NCI-H1417 treated with DMSO at 0.1 percent for 48 hours (cell line): ENCODE measurements around the gene RPL35.

Experiments
- DNase-seq: peaks from one replicate; lab custom pipeline; 2025; lab: John Stamatoyannopoulos, UW

The RPL35 gene

GRCh38 chr9:124818431-124819281, 43.1 kb downstream of the RPL35 start:
- DNase-seq = no peak

GRCh38 chr9:124815601-124816000, 46.2 kb downstream of the RPL35 start:
- no peak for DNase-seq

GRCh38 chr9:124814164-124814535, 47.6 kb downstream of the RPL35 start:
- no peak for DNase-seq

- no peak for DNase-seq
Observed at GRCh38 chr9:124813501-124814163, 48.1 kb downstream of the RPL35 start.

- no peak for DNase-seq
Observed at GRCh38 chr9:124813041-124813440, 48.7 kb downstream of the RPL35 start.

GRCh38 chr9:124812441-124812876, 49.3 kb downstream of the RPL35 start:
- DNase-seq = no peak

GRCh38 chr9:124810663-124811355, 50.9 kb downstream of the RPL35 start:
- DNase-seq = no peak

- no peak for DNase-seq
Observed at GRCh38 chr9:124809741-124810500, 51.8 kb downstream of the RPL35 start.

GRCh38 chr9:124809211-124809610, 52.5 kb downstream of the RPL35 start:
- DNase-seq = no peak

- DNase-seq = no peak
Observed at GRCh38 chr9:124808246-124808956, 53.4 kb downstream of the RPL35 start.
